DND-41 (cell line): ENCODE data around the gene KCNJ16.

Experiments
- EZH2 ChIP-seq: IDR thresholded peaks from 3 replicates; pipeline ENCODE4 v1.6.1; 2012; ENCODE audit warnings: borderline replicate concordance, low read depth, mild to moderate bottlenecking, moderate library complexity, low read length, inconsistent platforms; ENCODE audit not compliant: severe bottlenecking
- TF ChIP-seq, protein P1 (sequence below): IDR thresholded peaks from 2 replicates; pipeline ENCODE4 v1.5.1; 2012; ENCODE audit warnings: borderline replicate concordance, low read length, moderate library complexity, mild to moderate bottlenecking; ENCODE audit not compliant: poor library complexity, severe bottlenecking; ENCODE audit errors: extremely low read depth

DNA sequence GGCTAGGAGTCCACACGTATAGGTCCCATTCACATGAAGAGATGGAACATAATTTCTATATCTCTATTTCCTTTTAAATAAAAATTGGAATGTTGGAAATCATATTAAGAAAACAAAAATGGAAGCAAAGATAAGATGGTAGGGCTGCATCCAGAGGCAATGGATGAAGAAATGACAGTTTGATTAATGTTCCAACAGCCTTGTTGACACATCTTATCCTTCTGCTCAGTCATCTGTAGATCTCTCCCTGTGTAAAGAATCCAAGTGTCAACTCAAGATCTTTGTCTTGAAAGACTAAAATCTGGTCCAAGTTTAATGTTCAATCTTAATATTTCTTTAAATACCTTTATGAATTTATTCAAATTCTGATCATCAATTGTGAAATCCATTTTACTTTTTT lies 86.5 kb downstream of the KCNJ16 start:
- TF ChIP-seq, protein P1, sequence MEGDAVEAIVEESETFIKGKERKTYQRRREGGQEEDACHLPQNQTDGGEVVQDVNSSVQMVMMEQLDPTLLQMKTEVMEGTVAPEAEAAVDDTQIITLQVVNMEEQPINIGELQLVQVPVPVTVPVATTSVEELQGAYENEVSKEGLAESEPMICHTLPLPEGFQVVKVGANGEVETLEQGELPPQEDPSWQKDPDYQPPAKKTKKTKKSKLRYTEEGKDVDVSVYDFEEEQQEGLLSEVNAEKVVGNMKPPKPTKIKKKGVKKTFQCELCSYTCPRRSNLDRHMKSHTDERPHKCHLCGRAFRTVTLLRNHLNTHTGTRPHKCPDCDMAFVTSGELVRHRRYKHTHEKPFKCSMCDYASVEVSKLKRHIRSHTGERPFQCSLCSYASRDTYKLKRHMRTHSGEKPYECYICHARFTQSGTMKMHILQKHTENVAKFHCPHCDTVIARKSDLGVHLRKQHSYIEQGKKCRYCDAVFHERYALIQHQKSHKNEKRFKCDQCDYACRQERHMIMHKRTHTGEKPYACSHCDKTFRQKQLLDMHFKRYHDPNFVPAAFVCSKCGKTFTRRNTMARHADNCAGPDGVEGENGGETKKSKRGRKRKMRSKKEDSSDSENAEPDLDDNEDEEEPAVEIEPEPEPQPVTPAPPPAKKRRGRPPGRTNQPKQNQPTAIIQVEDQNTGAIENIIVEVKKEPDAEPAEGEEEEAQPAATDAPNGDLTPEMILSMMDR = no peak
- TF ChIP-seq EZH2 = no peak
